GM12801 (cell line): ENCODE data around the gene BTNL8.

ENCODE experiments used
- CTCF ChIP-seq: IDR thresholded peaks from one replicate; pipeline ENCODE4 v1.5.1; 2011; ENCODE audit warnings: control low read depth; ENCODE audit not compliant: insufficient read length; ENCODE audit errors: extremely low read depth

Gene BTNL8

DNA sequence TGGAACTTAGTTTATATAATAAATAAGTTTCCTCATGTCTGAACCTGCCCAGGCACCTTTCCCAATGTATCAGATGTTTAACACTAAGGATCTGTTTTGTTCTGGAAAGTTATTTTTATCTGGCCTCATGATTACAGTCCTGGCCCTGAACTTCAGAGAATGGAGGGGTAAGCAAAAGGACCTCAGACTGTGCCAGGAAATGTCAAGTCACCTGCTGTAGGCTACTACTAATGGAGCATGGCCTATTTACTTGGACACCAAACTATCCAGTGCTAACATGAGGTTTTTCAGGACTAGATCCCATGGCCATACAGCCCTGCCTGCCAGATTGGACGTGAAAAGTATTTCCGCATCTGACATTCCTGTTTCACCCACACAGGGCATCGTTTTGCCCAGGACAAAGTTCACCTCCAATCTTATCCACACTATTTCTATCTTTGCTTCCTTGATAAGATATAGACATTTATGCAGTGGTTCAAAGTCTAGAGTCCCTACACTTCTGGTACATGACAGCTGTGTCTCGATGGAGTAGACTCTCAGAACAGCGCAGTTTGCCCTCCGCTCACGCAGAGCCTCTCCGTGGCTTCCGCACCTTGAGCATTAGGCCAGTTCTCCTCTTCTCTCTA is at the start of gene BTNL8:
TSS of gene BTNL8 (plus strand) at position 539 of the 626 bp plus-strand sequence. CDS start 152 bp downstream, outside the sequence.
- no peak for TF ChIP-seq CTCF

DNA sequence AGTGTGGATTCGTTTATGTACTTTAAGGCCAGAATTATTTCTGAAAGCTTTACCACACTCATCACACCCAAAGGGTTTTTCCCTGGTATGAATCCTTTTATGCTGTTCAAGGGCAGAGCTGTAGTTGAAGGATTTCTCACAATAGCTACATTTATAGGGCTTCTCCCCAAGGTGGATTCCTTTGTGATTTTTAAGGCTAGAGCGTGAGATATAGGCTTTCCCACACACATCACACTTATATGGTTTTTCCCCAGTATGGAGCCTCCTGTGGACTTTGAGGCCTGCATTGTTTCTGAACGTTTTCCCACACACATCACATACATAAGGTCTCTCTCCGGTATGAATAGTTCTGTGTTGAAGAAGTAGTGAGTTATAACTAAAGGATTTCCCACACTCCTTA is 49.1 kb upstream of the BTNL8 start:
- TF ChIP-seq CTCF, result no peak

GRCh38 chr5:180850434-180851078 is 48.4 kb upstream of the BTNL8 start:
- no peak for TF ChIP-seq CTCF

DNA sequence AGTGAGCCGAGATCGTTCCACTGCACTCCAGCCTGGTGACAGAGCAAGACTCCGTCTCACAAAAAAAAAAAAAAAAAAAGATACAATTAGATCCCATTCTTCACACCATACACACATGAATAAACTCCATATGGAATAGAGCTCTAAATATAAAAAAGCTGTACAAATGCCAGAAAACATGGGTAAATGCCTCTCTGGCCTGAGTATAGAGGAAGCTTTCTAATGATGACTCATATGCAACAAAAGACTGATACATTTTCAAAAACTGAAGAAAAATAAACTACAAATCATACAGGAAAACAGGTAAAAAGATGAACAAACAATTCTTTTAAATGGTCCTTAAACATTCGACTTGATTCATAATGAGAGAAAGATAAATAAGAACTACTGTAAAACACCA is 46.5 kb upstream of the BTNL8 start:
- TF ChIP-seq CTCF, result no peak

DNA sequence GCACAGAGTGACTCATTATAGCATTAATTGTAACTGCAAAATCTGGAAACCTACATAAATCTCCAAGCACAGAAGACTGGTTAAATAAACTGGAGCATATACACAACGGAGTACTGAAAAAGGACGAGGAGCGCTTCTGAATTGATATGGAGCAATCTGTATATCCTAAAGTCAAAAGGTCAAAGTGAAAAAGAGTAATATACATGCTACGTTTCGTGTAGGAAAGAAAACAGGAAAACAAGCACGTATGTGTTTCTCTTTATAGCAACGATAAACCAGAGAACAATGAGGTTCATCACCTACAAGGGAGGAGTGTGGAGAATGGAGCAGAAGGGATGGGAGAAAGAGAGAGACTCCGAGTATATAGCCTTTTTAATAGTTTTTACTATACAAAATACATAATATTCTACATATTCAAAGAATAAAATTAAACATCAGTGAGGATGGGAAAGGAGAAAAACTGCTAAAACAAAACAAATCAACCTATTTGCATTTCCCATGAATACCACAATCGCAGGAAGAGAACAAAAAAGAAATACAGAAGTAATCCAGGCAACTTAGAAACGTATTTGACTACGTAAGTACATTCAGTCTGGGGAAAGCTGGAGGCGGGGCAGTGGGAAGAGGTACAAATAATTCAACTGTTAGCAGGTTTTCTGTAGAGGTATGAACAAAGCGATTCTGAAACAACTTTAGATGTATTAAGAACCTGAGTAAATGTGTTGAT is 45.7 kb upstream of the BTNL8 start:
- TF ChIP-seq CTCF, result no peak

DNA sequence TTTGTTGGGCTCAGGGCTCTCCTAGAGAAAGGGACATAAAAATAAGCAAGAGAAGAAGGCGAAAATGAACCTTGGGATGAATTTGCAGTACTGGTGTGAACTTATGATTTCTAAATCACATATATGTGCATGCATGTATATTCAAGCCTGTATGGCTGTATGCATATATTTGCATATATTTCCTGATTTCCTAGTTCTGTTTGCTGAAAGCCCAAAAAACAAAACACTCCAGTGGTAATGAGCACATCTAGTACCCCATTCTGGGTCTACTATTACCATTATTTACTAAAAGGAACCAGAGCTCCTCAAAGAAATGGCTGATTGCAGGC is 45.1 kb upstream of the BTNL8 start:
- no peak for TF ChIP-seq CTCF

- TF ChIP-seq CTCF, result no peak
Measured at GRCh38 chr5:180858586-180858985, 40.4 kb upstream of the BTNL8 start.
